ENCODE results near the gene COPE.

The COPE gene

GRCh38 chr19:18893587-18894253 is 25.5 kb downstream of the COPE start:
- no peak for DNase-seq

- DNase-seq = no peak
Measured at GRCh38 chr19:18889949-18890745, 29.0 kb downstream of the COPE start.

- no peak for DNase-seq
Measured at GRCh38 chr19:18886972-18887371, 32.2 kb downstream of the COPE start.

- no peak for DNase-seq
Measured at GRCh38 chr19:18883526-18884304, 35.5 kb downstream of the COPE start.

DNA sequence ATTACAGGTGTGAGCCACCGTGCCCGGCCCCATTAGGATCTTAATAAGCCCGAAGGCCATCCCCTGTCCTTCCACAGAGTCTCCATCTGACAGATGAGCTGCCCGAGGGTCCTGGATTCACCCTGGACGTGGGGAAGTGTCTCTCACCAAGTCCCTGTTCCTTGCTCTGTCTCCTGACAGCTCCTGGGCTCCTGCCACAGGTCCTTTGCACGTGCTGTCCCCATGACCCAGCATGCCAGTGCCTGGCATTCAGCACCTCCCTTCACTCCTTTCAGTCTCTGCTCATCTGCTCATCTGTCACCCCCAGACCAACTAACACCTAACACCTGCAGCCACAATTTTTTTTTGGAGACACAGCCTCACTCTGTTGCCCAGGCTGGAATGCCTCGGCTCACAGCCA is 37.7 kb downstream of the COPE start:
- DNase-seq = no peak

DNA sequence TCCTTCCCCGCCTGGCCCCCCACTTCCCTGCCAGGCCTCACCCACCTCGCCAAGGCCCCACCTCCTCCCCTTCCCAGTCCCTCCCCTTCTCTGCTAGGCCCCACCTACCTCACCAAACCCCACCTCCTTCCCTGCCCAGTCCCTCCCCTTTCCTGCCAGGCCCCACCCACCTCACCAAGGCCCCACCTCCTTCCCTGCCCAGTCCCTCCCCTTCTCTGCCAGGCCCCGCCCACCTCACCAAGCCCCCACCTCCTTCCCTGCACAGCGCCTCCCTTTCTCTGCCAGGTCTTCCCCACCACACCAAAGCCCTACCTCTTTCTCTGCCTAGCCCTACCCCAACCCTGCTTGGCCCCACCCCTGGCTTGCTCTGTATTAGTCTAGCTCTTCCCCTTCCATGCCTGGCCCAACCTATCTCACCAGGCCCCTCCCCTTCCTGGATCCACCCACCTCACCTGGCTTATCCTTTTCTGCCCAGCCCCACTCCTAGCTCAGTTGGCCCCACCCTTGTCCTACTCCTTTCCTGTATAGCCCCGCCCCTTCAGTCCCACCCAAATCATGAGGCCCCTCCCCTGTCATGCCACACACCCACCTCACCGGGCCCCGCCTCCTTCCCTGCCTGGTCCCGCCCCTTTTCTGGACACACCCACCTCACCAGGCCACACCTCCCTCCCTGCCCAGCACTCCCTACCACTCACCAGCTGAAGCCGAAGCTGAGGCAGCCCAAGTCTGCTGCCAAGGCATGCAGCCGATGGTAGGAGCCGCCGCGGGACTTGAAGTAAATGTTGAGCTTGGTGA is 39.4 kb downstream of the COPE start:
- peak; percentile 72 for DNase-seq

GRCh38 chr19:18878858-18879578 is 40.2 kb downstream of the COPE start:
- DNase-seq = no peak

DNA sequence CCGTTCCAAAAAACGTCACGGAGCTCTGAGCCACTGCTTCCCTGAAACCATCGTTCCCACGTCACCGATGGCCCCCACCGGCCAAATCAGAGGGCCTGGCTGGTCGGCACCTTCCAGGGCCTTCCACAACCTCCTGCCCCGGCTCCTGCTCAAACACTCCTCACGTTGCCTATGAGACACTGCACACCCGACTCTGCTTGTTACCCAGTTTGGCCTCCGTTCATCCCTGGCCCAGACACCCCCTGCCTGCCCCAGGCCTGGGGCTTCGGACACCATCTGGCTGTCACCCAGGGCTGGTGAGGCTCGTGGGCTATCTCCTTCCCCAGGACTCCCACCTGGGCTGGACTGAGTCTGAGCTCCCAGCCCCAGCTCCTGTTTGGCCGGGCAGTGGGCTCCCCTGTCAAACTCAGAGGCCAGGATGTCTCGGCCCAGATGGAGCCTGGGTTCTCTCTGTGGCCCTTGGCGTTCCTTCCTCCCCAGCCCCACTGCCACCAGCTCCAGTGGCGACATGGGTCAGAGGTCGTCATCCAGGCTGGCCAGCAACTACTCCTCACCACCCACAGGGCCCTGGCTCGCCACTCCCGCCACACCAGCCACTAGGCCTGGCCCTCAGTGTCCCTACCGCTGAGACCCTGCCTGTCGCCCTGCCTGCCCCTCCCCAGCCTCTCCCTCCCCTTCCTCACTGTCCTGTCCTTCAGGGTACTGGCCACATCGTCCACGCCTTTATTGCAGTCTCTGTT is 41.0 kb downstream of the COPE start:
- no peak for DNase-seq

- no peak for DNase-seq
Measured at GRCh38 chr19:18876865-18877264, 42.3 kb downstream of the COPE start.

- DNase-seq = no peak
Measured at GRCh38 chr19:18875726-18876125, 43.5 kb downstream of the COPE start.

DNA sequence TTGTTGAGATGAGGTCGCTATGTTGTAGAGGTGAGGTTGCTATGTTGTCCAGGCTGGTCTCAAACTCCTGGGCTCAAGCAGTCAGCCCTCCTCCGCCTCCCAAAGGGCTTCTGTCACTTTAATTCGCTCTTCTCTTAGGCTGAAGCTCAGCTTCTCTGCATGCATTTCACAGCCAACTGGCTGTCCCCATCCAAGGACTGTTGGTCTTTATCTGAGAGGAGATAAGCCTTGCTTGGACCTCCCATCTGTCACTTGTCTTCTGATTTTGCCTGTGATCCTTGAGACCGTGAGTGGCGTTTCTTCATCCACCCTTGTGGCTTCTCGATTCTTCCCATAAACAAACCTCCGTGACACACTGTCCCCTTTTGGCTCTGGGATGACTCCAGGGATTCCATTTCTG is 47.6 kb downstream of the COPE start:
- no peak for DNase-seq

GRCh38 chr19:18870531-18871172 is 48.5 kb downstream of the COPE start:
- DNase-seq = no peak

GRCh38 chr19:18869781-18870530 is 49.2 kb downstream of the COPE start:
- no peak for DNase-seq

DNA sequence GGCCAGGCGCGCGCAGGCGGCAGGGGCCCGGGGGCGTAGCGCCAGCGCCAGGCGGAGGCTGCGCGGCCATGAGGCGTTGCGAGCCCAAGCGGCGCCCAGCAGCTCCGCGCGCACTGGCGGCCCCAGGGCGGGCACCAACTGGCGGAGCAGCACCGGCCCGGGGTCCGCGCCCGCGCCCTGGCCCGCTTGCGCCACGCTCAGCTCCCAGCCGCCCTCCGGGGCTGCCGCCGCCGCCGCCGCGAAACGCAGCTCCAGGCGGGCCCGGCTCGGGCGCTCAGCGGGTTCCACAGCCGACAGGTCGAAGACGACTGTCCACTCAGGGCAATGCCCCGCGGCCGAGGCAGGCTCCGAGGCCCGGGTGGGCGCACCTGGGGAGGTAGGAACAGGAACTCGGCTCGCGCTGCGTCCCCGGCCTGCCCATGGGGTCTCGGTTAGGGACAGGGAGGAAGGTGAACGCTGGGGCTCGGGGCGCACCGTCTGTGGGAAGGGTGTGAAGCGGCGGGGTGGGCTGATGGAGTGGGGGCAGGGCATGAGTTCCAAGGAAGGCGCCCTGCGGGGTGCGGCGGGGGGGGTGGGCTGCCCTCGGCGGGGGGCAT is 50.1 kb downstream of the COPE start:
- DNase-seq = no peak

DNA sequence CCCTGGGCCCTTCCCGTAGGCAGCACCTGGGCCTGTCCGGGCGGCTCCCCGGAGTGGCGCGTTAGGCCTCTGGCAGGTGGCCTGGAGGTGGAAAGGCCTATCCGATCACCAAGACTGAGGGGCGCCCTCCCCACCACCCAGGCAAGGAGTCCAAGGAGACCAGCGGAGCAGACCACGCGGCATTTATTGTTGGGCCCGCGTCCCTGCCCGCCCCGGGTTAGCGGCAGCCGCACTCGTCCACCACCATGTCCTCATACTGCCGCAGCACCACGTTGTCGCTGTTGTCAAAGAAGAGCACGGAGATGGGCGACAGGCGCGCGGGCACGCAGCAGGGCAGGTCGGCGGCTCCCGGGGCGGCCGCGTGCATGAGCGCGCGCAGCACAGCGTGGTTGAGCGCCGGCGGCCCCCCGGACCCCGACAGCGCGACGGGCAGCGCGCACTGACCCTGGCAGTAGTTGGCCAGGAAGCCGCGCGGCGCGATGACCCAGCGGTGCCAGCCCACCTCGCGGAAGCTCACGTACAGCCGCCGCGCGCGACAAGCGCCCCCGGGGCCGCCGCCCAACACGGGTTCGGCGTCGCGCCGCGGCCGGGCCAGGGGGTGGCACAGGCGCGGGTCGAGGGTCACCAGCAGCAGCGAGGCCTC is 50.7 kb downstream of the COPE start:
- DNase-seq = no peak

GRCh38 chr19:18867751-18868150 is 51.4 kb downstream of the COPE start:
- no peak for DNase-seq

GRCh38 chr19:18867199-18867598 is 52.0 kb downstream of the COPE start:
- DNase-seq = no peak

DNA sequence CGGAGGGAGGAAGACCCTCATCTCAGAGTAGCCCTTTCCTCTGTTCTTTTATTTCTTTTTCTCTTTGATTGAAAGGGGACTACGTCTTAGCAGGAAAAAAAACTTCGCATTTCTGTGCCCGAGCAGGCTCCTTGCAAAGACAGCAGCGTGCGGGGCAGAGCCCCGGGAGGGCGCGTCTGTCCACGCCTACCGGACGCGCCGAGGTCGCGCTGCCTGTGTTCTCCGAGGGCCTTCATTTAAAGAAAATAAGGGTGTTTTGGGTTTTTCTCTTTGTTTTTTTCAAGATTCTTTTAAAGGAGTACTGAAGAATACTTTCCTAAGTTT is 52.4 kb downstream of the COPE start:
- DNase-seq = no peak

Data from activated CD8-positive, alpha-beta memory T cell treated with anti-CD3 and anti-CD28 coated beads, Interleukin-2, amount 50 U/mL, for 48 hours (primary cell).